Esophagus mucosa (tissue), 1 donor: ENCODE measurements around the gene CA10. TPM values are rescaled to one million over a fixed set of nuclear protein-coding genes. Genes with fewer than 3 reads are reported as not detected.

Source experiments
- ATAC-seq: fragments of 200-7000 bp; cut with Tn5 transposase; one replicate; pipeline ENCODE4 v1.9.1; 2020
- total RNA-seq: library from RNA; stranded (reverse); gene quantifications from one replicate; pipeline ENCODE4 v1.2.4, GENCODE V29; 2023
- donor health status: DM: yes; HTN: yes; CAD: no.

Gene CA10
- total RNA-seq, result not detected

DNA sequence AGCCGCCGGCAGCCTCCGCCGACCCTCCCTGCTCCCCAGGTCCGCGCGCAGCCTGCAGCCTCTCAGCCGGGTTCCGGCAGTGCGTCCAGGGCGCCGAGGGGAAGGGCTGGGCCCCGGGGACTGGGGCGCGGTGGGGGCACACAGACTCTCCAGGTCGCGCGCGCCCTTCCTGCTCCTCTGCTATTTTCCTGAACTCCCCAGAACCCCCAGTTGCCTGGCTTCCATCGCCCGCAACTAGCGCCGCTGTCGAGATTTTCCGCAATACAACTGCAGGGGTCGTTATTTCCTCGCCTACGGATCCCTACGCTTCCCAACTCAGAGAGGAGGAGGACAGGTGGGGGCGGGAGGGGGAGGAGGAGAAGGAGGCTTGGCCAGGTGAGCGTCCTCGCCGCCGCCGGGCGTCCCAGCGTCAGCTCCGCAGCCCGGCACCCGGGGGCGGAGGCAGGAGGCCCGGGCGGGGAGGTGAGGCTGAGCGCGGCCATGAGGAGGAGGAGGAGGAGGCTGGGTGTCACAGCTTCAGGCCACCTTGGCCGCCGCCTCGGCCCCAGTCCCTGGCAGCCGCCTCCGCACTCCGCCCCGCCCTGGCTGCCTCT is at the start of gene CA10:
TSS of gene CA10 (minus strand) at position 265 of the 593 bp plus-strand sequence.
- ATAC-seq, result no peak

DNA sequence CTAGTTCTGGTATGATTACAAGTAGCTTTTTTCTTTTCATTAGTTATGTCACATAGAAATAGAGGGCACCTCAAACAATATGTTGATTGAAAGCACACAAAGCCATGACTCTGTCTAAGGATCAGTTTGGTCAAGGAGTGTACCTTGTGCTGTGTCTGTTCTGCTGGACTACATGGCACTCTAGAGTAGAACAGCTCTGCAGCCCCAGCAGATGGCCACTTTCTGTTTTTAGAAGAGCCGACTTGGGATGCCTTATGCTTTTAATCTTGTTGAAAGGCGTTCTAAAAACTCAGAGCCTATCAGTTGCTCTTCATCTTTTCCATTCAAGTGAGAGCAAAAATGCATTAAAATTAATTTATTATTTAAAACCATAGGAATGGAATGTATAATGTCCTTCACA is 49.3 kb upstream of the CA10 start:
- no peak for ATAC-seq

DNA sequence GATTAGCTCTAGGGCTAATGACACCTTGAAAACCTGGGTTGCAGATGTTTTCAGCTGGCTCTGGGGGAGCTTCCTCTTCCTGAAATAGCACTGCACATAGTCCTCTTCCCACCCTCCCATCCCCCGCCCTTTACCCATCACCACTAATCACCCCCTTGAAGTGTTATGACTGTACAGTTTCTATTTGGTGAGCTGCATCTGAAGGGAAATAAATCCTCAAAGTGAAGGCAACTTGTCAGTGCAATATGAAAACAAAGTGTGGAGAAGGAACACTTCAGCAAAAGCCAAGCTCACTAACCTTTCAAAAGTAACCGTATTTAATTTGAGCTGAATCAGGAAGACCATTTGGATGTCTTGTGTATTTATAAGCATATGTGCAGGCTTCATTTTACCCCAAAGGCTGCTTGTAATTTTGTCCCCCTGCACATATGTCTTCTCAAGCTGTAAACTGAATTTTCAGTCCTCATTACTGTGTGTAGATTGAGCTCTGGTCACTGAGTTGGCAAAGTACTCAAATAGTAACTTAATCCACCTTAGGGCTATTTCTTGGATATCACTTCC is 44.1 kb upstream of the CA10 start:
- no peak for ATAC-seq

DNA sequence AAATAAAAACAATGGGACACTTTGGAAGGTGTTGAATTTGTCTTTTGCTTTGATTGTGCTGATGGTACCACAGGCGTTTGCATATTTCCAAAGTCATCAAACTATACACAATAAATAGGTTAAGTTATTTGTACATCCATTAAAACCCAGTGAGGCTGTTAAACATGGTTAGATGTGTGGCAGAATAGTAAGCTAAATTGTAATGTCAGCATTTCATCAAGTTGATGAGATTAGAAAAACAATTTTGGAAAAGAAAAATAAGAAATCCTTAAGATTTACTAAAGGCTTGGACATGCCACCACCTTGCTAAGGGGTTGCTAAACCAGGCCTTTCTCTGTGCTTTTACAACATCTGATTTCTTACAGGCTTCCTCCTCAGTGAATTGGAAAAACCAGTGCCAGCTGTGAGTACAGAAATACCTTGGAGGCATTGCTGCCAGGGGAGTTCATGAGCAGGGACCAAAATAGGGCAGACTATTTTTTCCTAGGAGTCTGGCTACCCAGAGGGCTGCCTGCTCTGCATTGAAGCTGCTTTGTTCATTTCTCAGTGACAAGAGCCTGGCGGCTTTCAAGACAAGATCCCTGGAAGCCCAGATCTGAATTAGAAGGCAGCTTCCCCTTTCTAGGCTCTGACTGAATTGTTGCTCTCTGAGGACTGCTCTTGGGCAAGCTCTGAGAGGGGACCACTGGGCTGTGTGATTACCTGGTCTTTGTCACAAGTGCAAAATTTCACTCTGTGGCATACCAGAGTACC is 43.4 kb upstream of the CA10 start:
- no peak for ATAC-seq

DNA sequence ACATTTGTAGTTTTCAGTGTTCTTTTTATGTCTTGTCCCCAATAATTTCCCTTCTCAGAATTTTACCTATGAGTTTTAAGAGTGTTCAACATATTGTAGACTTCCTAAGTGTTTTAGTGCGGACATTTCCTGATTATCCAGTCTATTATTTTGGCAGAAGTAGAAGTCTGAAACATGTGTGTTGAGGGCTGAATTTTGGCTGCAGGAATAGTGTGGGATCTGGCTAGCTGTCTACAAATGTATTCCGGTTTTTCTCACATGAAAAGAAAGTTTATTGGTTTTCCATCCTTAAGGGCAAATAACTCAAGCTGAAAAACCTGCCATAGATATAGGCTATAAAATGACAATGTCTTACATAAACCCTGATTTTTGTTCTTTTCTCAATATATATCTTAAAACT is 33.0 kb upstream of the CA10 start:
- ATAC-seq, result no peak

DNA sequence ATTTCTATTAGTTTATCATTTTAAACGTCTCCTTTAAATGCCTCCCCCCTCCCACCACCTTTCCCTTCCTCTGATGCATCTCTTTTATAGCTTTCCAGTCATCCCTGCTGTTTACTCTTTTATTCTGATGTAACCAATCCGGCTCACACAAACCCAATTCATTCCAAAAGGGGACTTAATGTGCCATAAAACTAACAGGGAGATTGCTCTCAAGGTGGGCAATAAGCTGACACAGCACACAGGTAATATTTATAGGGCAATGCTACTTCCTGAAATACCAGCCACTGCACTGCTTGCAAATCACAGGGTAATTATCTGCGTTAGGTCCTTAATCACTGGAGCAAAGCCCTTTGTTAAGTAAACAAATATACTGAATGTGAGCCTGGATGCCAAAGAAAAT is 23.3 kb upstream of the CA10 start:
- no peak for ATAC-seq

DNA sequence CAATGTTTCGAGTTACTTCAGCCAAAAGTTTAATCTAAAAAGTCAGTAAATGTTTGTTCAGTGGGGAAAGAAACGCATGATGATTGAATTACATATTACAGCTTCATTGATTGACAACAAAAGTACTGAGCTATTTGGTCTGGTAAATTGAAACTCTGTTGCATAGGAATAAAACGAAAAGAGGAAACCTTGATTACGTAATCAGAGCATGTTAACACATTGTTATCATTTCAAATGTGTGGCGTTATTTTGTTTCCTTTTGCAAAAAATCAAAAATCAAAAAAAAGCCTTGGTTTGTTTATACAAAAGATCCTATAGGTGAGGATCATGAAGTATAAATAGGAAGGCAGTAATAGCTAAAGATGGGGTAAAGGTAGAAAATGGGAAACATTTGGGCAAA is 19.5 kb upstream of the CA10 start:
- no peak for ATAC-seq

DNA sequence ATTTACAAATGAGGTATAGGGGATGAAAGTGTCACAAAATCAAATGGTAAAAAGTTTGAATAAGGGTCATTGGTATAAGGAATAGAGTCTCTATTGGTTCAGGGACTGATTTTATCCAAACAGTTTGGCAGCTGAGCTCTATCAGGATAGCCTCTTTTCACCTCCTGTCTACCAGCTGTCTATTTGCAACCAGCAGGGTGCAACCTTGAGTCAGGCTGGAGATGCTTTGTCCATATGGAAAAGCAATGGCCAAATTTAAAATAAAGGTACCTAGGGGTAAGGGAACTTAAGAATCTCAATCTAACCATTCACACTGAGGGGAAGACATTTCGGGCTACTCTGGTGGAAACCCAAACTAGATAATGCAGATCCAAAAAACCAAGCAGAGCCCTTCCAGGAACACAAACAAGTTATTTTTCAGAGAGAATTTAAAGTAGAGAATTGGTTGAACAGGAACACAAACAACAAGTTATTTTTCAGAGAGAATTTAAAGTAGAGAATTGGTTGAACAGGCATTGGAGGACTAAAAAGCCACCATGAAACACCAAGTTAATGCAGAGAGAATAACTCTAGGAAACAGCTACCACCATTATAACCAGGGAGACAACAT is 12.6 kb upstream of the CA10 start:
- no peak for ATAC-seq

DNA sequence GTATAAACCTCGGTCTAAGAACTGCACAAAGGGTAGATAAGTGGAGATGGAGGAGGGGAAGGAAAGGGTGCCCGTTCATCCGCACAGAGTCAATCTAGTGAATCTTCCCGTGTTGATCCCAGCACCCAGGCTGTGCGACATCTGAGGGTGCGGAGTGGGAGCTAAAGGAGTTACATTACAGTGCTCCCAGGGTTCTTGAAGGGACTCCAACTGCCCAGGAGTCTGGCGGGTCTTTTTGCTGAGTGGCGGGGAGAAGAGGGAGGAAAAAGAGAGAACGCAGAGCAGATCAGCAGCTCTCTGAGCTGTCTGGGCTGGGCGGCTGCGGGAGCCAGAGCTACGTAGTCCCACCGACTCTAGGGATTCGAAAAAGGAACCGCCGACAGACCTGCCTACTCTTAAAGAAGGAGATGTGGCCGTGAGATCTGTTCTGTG is 1.6 kb upstream of the CA10 start:
- ATAC-seq, result no peak

DNA sequence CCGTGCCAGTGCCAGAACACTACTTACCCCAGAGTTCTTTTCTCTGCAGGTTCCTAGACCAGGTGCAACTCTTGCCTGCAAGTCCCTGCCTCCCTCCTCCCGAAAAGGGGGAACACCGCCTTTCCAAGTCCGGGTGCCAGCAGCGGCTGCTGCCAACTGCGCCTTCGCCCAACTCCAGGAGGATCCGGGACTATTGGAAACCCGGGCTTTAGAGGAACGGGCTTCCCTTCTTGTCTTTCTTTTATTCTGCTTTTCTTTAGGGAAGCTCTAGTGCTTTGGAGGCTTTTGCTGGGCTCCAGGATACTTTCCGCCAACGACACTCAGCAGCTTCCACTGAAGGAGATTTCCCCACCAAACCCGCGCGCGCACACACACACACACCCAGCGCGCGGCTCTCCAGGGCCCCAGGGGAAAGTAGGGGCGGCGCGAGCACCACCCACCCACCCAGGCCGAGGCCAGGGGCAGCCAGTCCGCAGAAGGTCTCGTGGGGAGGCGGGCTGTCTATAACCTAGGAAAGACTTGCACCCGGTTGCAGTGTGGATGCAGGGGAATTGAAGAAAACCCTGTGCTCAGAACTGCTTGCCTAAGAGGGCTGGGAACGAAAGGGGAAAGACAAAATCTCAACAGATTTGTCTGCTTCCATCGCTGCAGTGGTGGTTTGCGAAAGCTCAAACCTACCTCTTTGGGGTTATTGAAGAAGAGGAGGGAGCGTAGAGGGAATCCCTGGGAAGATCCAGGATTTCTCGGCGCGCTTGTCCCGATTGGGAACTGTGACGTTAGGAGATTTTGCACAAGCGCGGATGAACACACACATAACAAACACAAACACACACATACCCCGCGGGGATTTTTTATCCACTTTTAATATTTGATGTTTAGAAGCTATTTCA is 977 bp upstream of the CA10 start:
- ATAC-seq, result no peak

DNA sequence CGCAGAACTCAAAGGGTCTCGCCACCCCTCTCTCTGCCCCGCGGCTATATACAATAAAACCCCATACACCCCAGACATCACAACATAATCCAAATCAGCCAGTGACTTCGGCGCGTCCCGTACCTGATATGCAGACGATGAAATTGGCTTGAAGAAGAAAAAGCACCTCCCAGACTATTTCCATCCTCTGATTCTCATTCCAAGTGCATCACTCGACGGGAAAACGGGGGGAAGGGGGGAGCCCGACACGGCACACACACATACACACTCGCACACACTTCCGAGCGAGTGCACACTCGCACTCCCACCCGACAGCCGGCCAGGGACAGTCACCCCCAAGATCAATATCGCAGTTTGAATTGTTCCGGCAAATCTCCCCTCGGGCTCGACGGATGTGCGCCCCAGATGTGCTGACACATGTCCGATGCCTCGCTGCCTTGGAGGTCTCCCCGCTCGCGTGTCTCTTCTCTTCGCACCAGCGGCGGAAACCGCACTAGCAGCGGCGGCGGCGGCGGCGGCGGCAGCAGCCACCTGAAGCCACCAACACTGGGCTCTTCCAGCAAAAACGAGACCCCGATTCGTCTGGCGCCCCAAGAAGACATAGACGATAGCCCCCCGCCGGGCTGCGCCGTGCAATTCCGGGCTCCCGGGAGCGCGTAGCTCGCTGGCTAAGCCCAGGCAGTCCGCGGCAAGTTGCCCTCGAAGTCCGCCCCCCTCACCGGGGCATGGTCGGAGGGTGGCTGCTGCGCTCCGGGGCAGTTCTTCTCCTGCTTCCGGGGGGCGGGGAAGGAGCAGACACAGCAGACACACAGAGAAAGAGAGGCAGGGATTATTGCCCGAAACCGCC is 688 bp downstream of the CA10 start:
- no peak for ATAC-seq

DNA sequence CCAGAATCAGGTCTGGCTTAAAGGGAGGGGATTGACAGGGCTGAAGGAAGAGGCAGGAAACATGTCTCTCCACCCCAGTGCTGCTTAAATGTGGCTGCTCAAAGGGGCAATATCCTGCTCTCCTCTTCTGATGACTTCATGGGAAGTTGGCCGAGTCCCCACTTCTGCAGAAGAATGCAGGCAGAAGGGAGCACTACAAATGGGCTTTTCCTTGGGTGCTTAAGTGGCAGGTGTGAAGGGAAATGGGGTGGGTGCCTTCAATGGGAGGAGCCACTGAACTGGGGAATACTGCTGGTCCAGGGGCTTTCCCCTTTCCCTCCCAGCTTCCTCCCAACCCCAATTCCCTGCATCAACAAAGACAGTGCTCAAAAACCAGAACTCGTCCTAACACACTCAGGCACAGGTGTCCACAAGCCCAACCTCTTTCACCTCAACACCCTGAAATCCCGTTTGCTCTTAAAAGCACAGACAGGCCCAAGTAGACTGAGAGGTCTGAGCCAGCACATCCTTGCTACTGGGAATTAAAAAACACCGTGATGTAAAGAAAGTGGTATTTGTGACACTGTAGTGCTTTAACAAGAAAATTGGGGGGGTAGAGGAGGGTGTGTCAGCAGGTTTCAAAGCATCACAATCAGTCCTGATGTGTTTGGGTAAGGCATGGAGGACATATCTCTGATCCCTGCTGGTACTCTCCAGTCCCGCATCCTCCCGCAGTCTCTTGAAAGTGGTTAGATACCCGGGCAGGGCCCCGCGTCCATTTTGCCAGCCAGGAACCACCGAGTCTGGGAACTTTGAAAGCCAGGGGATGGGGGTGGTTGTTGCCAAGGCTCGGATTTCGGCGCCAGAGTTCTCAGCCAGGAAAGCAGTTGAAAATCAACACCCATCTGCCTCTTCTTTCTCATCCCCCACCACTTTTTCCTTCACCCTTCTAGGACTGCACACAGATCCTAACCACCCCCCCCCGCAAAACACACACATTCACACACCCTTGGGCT is 1.6 kb downstream of the CA10 start:
- ATAC-seq, result no peak

DNA sequence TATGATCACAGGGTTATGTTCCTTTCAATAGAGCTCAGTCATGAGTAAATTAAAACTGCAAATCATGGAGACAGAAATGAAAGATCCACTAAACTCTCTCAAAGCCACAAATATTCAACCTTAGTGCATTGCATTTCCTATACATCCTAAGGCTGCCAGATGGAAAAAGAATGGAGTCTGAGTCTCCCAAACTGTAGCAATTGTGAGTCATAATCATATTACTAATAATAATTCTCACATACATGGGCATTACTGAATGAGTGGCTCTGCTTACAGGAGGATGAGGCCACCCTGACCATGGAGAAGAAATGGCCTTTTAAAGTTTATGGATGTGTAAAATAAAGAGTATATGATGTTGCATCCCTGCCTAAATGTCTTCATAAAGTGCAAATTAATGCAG is 3.2 kb downstream of the CA10 start:
- ATAC-seq, result no peak

DNA sequence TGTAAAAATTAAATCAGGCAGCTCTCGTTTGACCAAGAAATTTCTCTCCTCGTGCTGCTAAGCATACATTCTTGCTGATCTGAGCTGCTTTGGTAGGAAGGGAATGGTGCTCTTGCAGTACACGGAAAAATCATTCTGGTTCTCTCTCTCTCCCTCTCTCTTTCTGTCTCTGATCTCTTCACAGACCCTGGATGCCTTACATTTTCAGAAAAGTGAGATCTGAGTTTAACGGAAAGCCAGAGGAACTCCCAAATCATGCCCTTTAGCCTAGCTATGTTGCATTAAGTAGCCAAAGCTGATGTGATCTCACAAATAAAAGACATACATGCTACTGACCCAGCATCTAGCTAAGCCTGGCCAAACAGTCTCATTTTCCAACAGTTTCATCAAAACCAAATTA is 4.0 kb downstream of the CA10 start:
- ATAC-seq, result no peak

DNA sequence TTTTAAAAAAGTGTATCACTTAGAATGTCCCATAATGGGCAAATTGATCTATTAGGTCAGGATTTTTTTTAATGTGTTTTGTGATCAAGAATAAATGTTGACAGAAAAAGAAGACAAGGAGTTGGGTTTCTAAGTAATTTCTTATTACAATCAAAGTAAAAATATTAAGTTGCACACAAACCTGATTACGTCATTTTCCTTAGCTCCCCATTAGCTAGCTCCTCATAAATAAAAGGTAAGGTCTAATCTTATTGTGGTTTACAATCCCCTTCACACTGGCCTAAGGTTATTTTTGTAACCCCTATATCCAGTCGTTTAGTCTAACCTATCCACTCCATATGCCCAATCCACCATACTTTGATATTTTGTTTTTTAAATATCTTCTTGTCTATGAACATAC is 7.6 kb downstream of the CA10 start:
- ATAC-seq, result no peak

DNA sequence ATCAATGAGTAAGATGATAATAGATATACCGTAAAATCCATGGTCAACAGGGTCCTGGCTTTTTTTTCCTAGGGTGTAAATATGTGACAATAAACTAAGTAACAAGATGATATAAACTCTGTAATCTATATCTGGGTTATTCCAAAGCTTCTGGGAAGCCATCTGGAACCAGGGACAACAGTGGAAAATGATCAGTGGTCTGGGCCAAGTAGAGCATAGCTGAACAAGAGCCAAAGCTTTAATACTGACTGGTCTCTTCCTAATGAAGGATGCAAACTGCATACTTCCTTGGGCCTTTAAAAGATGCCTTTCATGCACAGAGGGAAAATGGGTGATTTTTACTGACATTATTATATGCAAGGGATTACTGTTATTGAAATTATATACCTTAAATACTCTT is 8.9 kb downstream of the CA10 start:
- ATAC-seq, result no peak

DNA sequence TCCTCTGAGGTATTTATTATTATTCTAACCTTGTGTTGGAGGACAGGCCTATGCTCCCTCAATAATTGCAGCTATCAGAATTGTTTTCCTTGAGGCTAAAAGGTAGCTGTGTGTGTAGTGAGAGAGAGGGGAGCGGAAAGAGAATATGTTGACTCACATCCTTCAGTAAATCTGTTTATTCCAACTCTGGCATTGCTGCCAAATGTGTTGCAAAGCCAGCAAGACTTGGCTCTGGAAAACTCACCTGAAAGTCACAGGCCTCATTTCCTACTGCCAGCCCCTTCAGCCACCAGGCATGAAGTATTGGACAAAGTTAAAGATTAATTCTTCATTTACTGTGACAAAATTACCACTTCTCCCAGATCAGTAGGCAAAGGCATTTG is 9.6 kb downstream of the CA10 start:
- ATAC-seq, result no peak

DNA sequence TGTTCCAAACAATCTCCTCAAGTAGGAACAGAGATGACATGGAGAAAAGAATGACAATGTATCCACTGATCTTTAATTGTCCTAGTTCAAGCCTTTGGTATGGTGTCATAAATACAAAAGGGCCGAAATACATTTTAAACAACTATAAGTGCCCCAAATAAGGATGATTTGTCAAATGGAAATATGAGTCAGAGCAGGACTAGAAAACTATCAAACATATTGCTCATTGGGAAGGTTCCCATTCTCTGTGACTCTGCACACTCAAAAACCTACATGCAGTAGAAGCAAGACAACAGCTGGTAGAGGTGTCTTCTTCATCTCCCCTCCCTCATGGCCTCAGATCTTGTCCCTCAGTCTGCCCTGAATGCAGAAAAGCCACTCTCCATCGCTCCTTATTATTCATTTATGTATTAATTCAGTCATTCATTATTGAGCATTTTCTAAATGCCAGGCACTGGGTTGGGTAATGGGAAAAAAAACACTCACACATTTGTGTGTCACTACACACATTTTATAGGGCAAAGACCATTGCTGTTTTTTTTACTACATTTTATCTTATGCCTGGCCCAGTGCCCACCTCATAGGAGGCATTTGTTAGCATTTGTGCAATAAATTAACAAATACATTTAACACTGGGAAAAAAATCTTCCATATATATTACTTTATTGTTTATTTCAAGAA is 10.1 kb downstream of the CA10 start:
- ATAC-seq, result no peak

DNA sequence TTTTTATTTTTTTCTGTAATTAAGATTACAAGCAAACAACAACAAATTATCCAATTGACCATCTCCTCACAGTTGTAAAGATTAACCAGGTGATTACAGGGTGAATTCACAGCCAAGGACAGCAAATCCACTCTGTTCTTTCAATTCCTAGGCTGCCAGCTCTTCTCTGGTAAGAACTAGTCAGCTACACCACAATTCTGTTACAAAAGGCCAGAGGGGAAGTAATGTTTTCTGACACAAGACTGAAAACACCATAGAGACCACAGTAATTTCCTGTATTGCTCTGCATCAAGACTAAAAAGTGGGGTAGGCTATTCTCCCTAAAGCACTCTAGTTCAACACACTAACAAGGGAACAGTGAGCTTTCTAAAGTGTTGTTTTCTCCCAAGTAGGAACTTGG is 10.6 kb downstream of the CA10 start:
- no peak for ATAC-seq

DNA sequence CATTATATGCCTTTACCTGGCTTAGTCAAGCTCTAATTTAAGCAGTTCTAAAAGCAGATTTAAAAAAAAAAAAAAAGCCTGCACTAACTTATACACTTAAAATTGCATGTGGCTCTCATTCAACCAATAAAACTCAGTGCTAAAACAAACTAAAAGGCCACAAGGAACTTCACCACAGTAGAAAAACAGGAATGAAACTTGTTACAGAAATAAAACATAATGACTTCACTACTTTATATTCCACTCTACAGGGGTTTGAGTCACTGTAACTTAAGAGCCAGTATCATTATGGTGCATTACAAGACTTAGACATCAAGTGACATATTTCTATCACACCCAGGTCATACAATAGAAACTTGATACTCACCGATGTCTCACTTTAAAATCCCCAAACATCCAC is 11.1 kb downstream of the CA10 start:
- ATAC-seq, result no peak
